LNCAP (cell line): Measurements from ENCODE around the gene GPC5.

Experiments
- CTCF ChIP-seq: fragments of 450-650 bp; IDR thresholded peaks from 2 replicates; pipeline ENCODE4 v1.5.1; 2017; ENCODE audit warnings: mild to moderate bottlenecking

The GPC5 gene

GRCh38 chr13:91553584-91553983 lies 155.2 kb downstream of the GPC5 start:
- TF ChIP-seq CTCF: no peak

GRCh38 chr13:91554101-91554500 lies 155.7 kb downstream of the GPC5 start:
- no peak for TF ChIP-seq CTCF

- no peak for TF ChIP-seq CTCF
Measured at GRCh38 chr13:91557328-91558090, 159.1 kb downstream of the GPC5 start.

- no peak for TF ChIP-seq CTCF
Measured at GRCh38 chr13:91563799-91564198, 165.4 kb downstream of the GPC5 start.

GRCh38 chr13:91564396-91564795 lies 166.0 kb downstream of the GPC5 start:
- TF ChIP-seq CTCF: no peak

GRCh38 chr13:91565296-91565695 lies 166.9 kb downstream of the GPC5 start:
- no peak for TF ChIP-seq CTCF

- TF ChIP-seq CTCF: no peak
Measured at GRCh38 chr13:91567485-91568207, 169.2 kb downstream of the GPC5 start.
